Stomach (tissue), 9 donors: ENCODE measurements around the gene TMEM181. TPM values are rescaled to one million over a fixed set of nuclear protein-coding genes. Genes with fewer than 3 reads are reported as not detected.
A peak's percentile ranks its signal among the peaks of the same experiment; 100 is the strongest.

Source experiments
- DNase-seq, 2 donors: peaks; one replicate each; pipeline versions ENCODE4 v3.0.0 to v3.0.0-alpha.2; 2013 to 2019
- H3K27ac ChIP-seq, 5 donors: fragments of 200-600 bp in 4 of 5; sonication (generic) in 4 of 5; one replicate each; pipeline ENCODE4 v1.5.1; 2013 to 2019; ENCODE audit warnings: mild to moderate bottlenecking in 1 of 5, moderate library complexity in 1 of 5
- H3K27me3 ChIP-seq, 3 donors: fragments of 200-600 bp; sonication (generic); one replicate each; pipeline ENCODE4 v1.5.1; 2017 to 2019; ENCODE audit warnings: mixed run types in 1 of 3
- H3K36me3 ChIP-seq, 4 donors: fragments of 200-600 bp; sonication (generic); 1 replicate in 3 of 4; 2 replicates in 1 of 4; pipeline ENCODE4 v1.5.1; 2016 to 2019
- H3K4me1 ChIP-seq, 4 donors: fragments of 200-600 bp; sonication (generic); one replicate each; pipeline ENCODE4 v1.5.1; 2016 to 2019
- H3K4me3 ChIP-seq, 4 donors: fragments of 200-600 bp; sonication (generic) in 3 of 4; one replicate each; pipeline ENCODE4 v1.5.1; 2016 to 2019; ENCODE audit warnings: mild to moderate bottlenecking in 1 of 4
- H3K9me3 ChIP-seq, 4 donors: fragments of 200-600 bp; sonication (generic); one replicate each; pipeline ENCODE4 v1.5.1; 2016 to 2019
- CTCF ChIP-seq, 7 experiments: fragments of 450-650 bp in 4 of 7; fragments of 200-600 bp in 3 of 7; sonication (generic) in 3 of 7; IDR thresholded peaks; one replicate each; pipeline ENCODE4 v1.5.1; 2016 to 2019; ENCODE audit warnings: antibody characterized with exemption in 7 of 7, control low read depth in 2 of 7, mild to moderate bottlenecking in 1 of 7
- EP300 ChIP-seq: sonication (generic); formaldehyde crosslinking; IDR thresholded peaks from one replicate; pipeline ENCODE4 v1.6.1; 2017; ENCODE audit warnings: antibody characterized with exemption
- POLR2A ChIP-seq, 4 donors: fragments of 450-650 bp; IDR thresholded peaks; one replicate each; pipeline ENCODE4 v1.6.1; 2016; ENCODE audit warnings: antibody characterized with exemption in 4 of 4, control low read depth in 2 of 4, mild to moderate bottlenecking in 1 of 4, moderate library complexity in 1 of 4
- POLR2AphosphoS5 ChIP-seq, 3 donors: sonication (generic); formaldehyde crosslinking; IDR thresholded peaks; one replicate each; pipeline ENCODE4 v1.6.1; 2016; ENCODE audit warnings: antibody characterized with exemption in 3 of 3
- WGBS, 5 donors: extraction: QIAGEN DNeasy Blood & Tissue Kit in 3 of 5; methylation state at CpG; one replicate each; pipeline versions ENCODE4 v1.1.5 to v1.1.7; 2013 to 2018; 5-methylcytosine and 5-hydroxymethylcytosine counted together
- intact Hi-C: fragments of 100-400 bp; cut with DNase I; formaldehyde crosslinking; loops from one replicate; pipeline ENCODE4 v1.15.1; 2023; ENCODE audit warnings: low total_unique reads
- polyA plus RNA-seq, 3 donors: library from polyadenylated mRNA; stranded (reverse); fragments of 200-250 nt; gene quantifications; one replicate each; pipeline ENCODE4 v1.2.3, GENCODE V29; 2013
- small RNA-seq, 4 donors: library from RNA; depleted of rRNA; stranded (forward); fragments of <200 nt; gene quantifications; one replicate each; pipeline ENCODE3, GENCODE V24; 2016
- total RNA-seq, 5 donors: library from RNA; depleted of rRNA; stranded (reverse); fragments of >200 nt; gene quantifications; one replicate each; pipeline versions ENCODE4 v1.1.0 to v1.2.3, GENCODE V29; 2014 to 2016
- donor health status: healthy with polysubstance abuse.
- donor health status: Bipolar disorder and iron deficiency.
- donor health status: healthy.

TMEM181 gene
- total and polyA plus RNA-seq, 8 donors: 2.9 to 62.2 (median 15.0) TPM

DNA sequence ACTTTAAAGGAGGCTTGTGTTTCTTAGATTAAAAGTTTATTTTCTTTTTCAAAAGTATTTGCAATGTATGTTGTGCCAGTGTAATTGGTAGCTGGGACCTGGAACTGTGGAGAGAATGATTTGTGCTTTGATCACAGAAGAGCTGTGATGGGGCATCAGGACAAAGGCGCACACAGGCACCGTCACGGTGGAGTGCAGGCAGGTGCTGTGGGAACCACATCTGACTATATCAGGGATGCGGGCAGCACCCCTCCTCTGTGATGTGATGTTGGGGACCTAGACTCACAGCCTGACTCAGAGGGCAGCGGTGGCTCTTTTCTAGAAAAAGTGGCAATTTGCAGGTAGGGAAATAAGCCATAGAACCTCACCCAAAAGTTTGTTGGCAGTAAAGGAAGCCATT, 124.4 kb downstream of the TMEM181 start:
- no peaks in the 10 kb centered on the region for H3K27me3 ChIP-seq
- peak overlapping the region in 1 of 5 donors; percentile 54 for H3K27ac ChIP-seq
- intact Hi-C loops: no loop called here
- TF ChIP-seq POLR2A (IDR thresholded peaks at IDR 0.05): no peak
- TF ChIP-seq POLR2AphosphoS5 (IDR thresholded peaks at IDR 0.05): no peak
- no peak for TF ChIP-seq CTCF (IDR thresholded peaks at IDR 0.05)
- TF ChIP-seq EP300: no peak
- H3K4me3 ChIP-seq: no peak overlapping the region
- H3K4me1 ChIP-seq: peaks cover 8 to 31% (median 12%) of the 10 kb centered on the region in 4 donors
- WGBS, 5 donors: 93 to 95% (median 93%) methylated on average over 5 of the region's 5 CpGs
- H3K9me3 ChIP-seq: no peaks in the 10 kb centered on the region
- no peak for DNase-seq
- no peaks in the 10 kb centered on the region for H3K36me3 ChIP-seq

- no peaks in the 10 kb centered on the region for H3K36me3 ChIP-seq
- WGBS, 5 donors: 34 to 54% (median 41%) methylated on average over 5 of the region's 5 CpGs
- no peak for TF ChIP-seq EP300
- no peak for TF ChIP-seq CTCF (IDR thresholded peaks at IDR 0.05)
- no peak for TF ChIP-seq POLR2A (IDR thresholded peaks at IDR 0.05)
- TF ChIP-seq POLR2AphosphoS5 (IDR thresholded peaks at IDR 0.05): no peak
- H3K27me3 ChIP-seq: no peaks in the 10 kb centered on the region
- no peak for DNase-seq
- H3K9me3 ChIP-seq: no peaks in the 10 kb centered on the region
- intact Hi-C loops: no loop called here
- no peak overlapping the region for H3K4me3 ChIP-seq
- H3K4me1 ChIP-seq: peaks cover 8 to 31% (median 12%) of the 10 kb centered on the region in 4 donors
- H3K27ac ChIP-seq: peak overlapping the region in 2 of 5 donors; percentile 13 to 54
Observed at GRCh38 chr6:158684745-158685324, 124.9 kb downstream of the TMEM181 start.

Small RNA genes within 50 kb of the gene (small RNA-seq; reads per million reads assigned to genes)
- 0 reads per million in 4 donors for gene MIR7161

Other genes with a start within 250 kb of the TMEM181 start
- gene TULP4, start 247.6 kb upstream of the TMEM181 start, total RNA-seq: 100 to 1,000 TPM in 3 of 5 donors, 10 to 100 TPM in 2; 21.1 to 237 (median 116) TPM
- gene TULP4, start 247.6 kb upstream of the TMEM181 start, polyA plus RNA-seq: 1 to 10 TPM; 1.7 to 7.9 (median 2.1) TPM
- 100 to 1,000 TPM in 3 of 5 donors, 10 to 100 TPM in 1, 1 to 10 TPM in 1; 5.8 to 294 (median 102) TPM for gene DYNLT1, start 84.7 kb downstream of the TMEM181 start, total RNA-seq
- gene DYNLT1, start 84.7 kb downstream of the TMEM181 start, polyA plus RNA-seq: 100 to 1,000 TPM; 183 to 208 (median 196) TPM
- 10 to 100 TPM in 1 of 5 donors, 1 to 10 TPM in 4; 3.1 to 14.6 (median 8.1) TPM for gene SYTL3, start 90.0 kb downstream of the TMEM181 start, total RNA-seq
- gene SYTL3, start 90.0 kb downstream of the TMEM181 start, polyA plus RNA-seq: 1 to 10 TPM; 3.4 to 5.2 (median 3.9) TPM